Measurements from ENCODE around the gene FIG4. TPM values are rescaled to one million over a fixed set of nuclear protein-coding genes. Genes with fewer than 3 reads are reported as not detected.

FIG4 gene
- total RNA-seq, 1 donor from 2014 or later, result 8.0 TPM

DNA sequence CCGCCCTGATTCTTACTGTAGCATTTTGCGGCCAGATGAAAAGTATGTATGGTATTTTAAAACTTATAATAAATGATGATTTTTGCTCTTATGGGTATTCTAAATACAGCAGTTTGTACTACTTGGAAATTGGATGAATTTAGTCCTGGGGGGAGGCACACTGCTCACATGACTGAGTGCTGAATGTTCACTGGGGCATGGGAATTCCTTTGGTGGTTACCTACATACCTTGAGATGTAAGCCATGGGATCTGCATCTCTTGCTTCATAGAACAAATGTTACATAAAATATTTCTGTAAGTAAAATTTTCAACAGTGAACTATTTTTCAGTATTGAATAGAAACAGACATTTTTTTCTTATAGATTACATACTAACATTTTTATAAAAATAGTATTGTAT is 71.1 kb downstream of the FIG4 start:
- H3K4me1 ChIP-seq, result peaks cover 12% of the 10 kb centered on the region
- no peaks in the 10 kb centered on the region for H3K27me3 ChIP-seq (ENCODE audit: low read depth)
- intact Hi-C loops (cut with micrococcal nuclease), result no loop called here
- H3K27ac ChIP-seq (replicated peaks), result no peak overlapping the region
- H3K36me3 ChIP-seq, result peaks cover 27% of the 10 kb centered on the region
- DNase-seq, result no peak
- H3K4me3 ChIP-seq, result no peak overlapping the region
- peaks cover 8% of the 10 kb centered on the region for H3K9me3 ChIP-seq (replicated peaks)
- TF ChIP-seq, protein P1, sequence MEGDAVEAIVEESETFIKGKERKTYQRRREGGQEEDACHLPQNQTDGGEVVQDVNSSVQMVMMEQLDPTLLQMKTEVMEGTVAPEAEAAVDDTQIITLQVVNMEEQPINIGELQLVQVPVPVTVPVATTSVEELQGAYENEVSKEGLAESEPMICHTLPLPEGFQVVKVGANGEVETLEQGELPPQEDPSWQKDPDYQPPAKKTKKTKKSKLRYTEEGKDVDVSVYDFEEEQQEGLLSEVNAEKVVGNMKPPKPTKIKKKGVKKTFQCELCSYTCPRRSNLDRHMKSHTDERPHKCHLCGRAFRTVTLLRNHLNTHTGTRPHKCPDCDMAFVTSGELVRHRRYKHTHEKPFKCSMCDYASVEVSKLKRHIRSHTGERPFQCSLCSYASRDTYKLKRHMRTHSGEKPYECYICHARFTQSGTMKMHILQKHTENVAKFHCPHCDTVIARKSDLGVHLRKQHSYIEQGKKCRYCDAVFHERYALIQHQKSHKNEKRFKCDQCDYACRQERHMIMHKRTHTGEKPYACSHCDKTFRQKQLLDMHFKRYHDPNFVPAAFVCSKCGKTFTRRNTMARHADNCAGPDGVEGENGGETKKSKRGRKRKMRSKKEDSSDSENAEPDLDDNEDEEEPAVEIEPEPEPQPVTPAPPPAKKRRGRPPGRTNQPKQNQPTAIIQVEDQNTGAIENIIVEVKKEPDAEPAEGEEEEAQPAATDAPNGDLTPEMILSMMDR (IDR thresholded peaks at IDR 0.05; ENCODE audit: borderline replicate concordance), result no peak

DNA sequence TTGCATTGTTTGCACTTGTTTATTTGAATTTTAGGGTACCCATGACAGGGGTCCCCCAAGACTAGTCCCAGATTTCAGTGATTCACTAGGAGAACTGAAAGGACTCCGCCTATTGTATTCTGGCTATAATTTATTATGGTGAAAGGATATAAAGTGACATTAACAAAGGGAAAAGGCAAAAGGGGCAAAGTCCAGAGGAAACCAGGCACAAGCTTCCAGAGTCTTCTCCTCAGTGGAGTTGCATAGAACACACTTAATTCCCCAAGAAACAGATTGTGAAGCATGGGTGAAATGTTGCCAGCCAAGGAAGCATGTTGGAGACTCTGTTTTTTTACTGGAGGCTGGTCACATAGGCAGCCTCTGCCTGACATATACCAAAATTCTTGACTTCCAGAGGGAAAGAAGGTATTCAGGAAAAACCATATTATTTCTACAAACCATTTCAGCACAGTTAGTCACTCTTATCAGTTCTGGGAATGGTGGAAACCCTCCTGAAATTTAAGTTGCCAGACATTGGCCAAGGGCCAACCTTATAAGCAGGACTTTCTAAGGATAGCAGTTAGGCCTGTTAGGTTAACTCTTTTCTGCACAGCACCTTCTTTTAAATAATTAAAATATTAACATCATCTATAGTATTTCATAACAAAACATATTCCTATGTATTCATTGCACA is 71.8 kb downstream of the FIG4 start:
- no peak for DNase-seq
- Histone ChIP-seq H3K4me3 (no peak overlapping the region), H3K36me3 (peaks cover 25% of the 10 kb centered on the region), H3K9me3 (replicated peaks) (peaks cover 5% of the 10 kb centered on the region), H3K27ac (replicated peaks) (no peak overlapping the region), H3K27me3 (ENCODE audit: low read depth) (no peaks in the 10 kb centered on the region), H3K4me1 (peaks cover 12% of the 10 kb centered on the region)
- TF ChIP-seq, protein P1 (IDR thresholded peaks at IDR 0.05; ENCODE audit: borderline replicate concordance), result no peak
- intact Hi-C loops (cut with micrococcal nuclease), result no loop called here

DNA sequence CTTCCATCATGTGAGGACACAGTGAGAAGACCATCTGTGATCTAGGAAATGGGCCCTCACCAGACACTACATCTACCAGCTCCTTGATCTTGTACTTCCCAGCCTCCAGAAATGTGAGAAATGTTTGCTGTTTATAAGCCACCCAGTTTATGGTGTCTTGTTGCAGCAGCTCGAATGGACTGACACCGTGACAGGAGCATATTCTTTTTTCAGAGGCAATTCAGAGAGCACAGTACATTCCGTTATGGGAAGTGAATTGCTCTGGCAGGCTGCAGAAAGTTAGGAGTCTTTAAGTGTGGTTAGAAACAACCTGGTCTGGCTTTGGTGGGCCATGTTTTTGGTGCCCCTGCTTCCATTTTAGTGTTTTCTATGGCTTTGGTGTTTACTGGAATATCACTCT is 75.1 kb downstream of the FIG4 start:
- TF ChIP-seq, protein P1 (IDR thresholded peaks at IDR 0.05; ENCODE audit: borderline replicate concordance), result no peak
- DNase-seq, result no peak
- intact Hi-C loops (cut with micrococcal nuclease), result no loop called here
- Histone ChIP-seq H3K4me3 (no peak overlapping the region), H3K36me3 (peaks cover 31% of the 10 kb centered on the region), H3K9me3 (replicated peaks) (no peaks in the 10 kb centered on the region), H3K4me1 (no peaks in the 10 kb centered on the region), H3K27ac (replicated peaks) (no peak overlapping the region), H3K27me3 (ENCODE audit: low read depth) (no peaks in the 10 kb centered on the region)

DNA sequence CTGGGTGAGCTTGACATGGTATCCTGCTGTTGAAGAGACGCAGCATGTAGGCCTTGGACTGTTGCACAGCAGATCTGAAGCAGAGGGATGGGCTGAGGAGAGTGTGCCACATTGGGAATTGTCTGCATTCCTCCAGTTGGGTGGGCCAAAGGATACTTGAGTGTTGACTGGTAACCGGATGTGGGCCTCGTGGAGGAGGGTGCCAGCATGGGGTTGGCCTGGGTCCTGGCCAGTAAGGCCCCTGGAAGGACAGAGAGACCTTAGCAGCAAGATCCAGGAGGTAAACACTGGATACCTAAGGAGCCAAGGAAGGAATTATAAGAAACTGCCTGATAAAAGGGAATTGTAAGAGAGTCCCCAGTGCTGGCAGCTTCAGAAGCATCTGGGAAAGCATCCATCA is 76.9 kb downstream of the FIG4 start:
- peaks cover 31% of the 10 kb centered on the region for H3K36me3 ChIP-seq
- H3K9me3 ChIP-seq (replicated peaks), result no peaks in the 10 kb centered on the region
- H3K27me3 ChIP-seq (ENCODE audit: low read depth), result no peaks in the 10 kb centered on the region
- H3K4me3 ChIP-seq, result no peak overlapping the region
- no peak for DNase-seq
- TF ChIP-seq, protein P1 (IDR thresholded peaks at IDR 0.05; ENCODE audit: borderline replicate concordance), result no peak
- no peak overlapping the region for H3K27ac ChIP-seq (replicated peaks)
- H3K4me1 ChIP-seq, result peaks cover under 1% of the 10 kb centered on the region
- intact Hi-C loops (cut with micrococcal nuclease), result no loop called here

DNA sequence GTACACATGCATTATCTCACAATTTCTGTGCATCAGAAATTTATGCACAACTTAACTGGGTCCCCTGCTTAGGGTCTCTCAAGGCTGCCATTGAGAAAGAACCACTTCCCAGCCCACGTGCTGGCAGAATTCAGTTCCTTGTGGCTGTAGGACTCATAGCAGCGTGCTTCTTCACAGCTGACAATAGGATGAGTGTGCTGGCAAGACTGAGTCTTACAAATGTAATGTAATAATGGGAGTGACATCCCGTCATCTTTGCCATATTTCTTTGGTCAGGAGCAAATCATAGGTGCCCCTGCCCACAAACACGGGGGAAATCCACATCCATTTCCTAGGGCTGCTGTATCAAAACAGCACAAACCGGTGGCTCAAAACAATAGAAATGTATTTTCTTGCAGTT is 77.4 kb downstream of the FIG4 start:
- intact Hi-C loops (cut with micrococcal nuclease), result no loop called here
- Histone ChIP-seq H3K27ac (replicated peaks) (no peak overlapping the region), H3K27me3 (ENCODE audit: low read depth) (no peaks in the 10 kb centered on the region), H3K4me1 (peaks cover 6% of the 10 kb centered on the region), H3K9me3 (replicated peaks) (no peaks in the 10 kb centered on the region), H3K4me3 (no peak overlapping the region), H3K36me3 (peaks cover 31% of the 10 kb centered on the region)
- no peak for DNase-seq
- TF ChIP-seq, protein P1 (IDR thresholded peaks at IDR 0.05; ENCODE audit: borderline replicate concordance), result no peak

Data from left ventricle myocardium inferior (tissue), 1 donor.